Smooth muscle cell (in vitro differentiated cells): ENCODE data around the gene SLCO3A1. TPM values are rescaled to one million over a fixed set of nuclear protein-coding genes. Genes with fewer than 3 reads are reported as not detected.

Source experiments
- DNase-seq: peaks from one replicate; lab custom pipeline; 2025; ENCODE audit not compliant: unreplicated experiment; lab: John Stamatoyannopoulos, UW
- H2AFZ ChIP-seq: fragments of 200-600 bp; sonication (generic); 2 replicates; pipeline ENCODE4 v1.6.0; 2016; ENCODE audit warnings: antibody characterized with exemption, low read depth, mild to moderate bottlenecking
- H3F3A ChIP-seq: fragments of 200-600 bp; sonication (generic); 2 replicates; pipeline ENCODE4 v1.6.0; 2017; ENCODE audit warnings: antibody characterized with exemption, low read depth
- H3K27ac ChIP-seq: fragments of 200-600 bp; sonication (generic); 2 replicates; pipeline ENCODE4 v1.5.1; 2016; ENCODE audit warnings: low read depth, mild to moderate bottlenecking
- H3K27me3 ChIP-seq: fragments of 200-600 bp; sonication (generic); 2 replicates; pipeline ENCODE4 v1.6.1; 2016; ENCODE audit warnings: low read depth, mild to moderate bottlenecking
- H3K36me3 ChIP-seq: fragments of 200-600 bp; sonication (generic); 2 replicates; pipeline ENCODE4 v1.5.1; 2016; ENCODE audit warnings: low read depth
- H3K4me1 ChIP-seq: fragments of 200-600 bp; sonication (generic); 2 replicates; pipeline ENCODE4 v1.5.1; 2016; ENCODE audit warnings: low read depth
- H3K4me2 ChIP-seq: fragments of 200-600 bp; sonication (generic); 2 replicates; pipeline ENCODE4 v1.6.0; 2016; ENCODE audit warnings: mild to moderate bottlenecking
- H3K4me3 ChIP-seq: fragments of 200-600 bp; sonication (generic); 2 replicates; pipeline ENCODE4 v1.5.1; 2016; ENCODE audit warnings: mild to moderate bottlenecking
- H3K79me2 ChIP-seq: fragments of 200-600 bp; sonication (generic); 2 replicates; pipeline ENCODE4 v1.6.0; 2016; ENCODE audit warnings: low read depth, mild to moderate bottlenecking
- H3K9ac ChIP-seq: fragments of 200-600 bp; sonication (generic); 2 replicates; pipeline ENCODE4 v1.6.0; 2016; ENCODE audit warnings: low read depth
- H3K9me3 ChIP-seq: fragments of 200-600 bp; sonication (generic); replicated peaks from 2 replicates; pipeline ENCODE4 v1.5.1; 2016; ENCODE audit warnings: low read depth
- H4K20me1 ChIP-seq: fragments of 200-600 bp; sonication (generic); 2 replicates; pipeline ENCODE4 v1.6.0; 2016; ENCODE audit warnings: low read depth
- CTCF ChIP-seq: fragments of 200-600 bp; sonication (generic); IDR thresholded peaks from 2 replicates; pipeline ENCODE4 v1.5.1; 2017; ENCODE audit warnings: borderline replicate concordance, mild to moderate bottlenecking, antibody characterized with exemption; ENCODE audit not compliant: insufficient read depth, poor library complexity, severe bottlenecking
- WGBS: methylation state at CpG from one replicate; pipeline ENCODE4 v1.1.7; 2016; ENCODE audit warnings: low lambda C conversion rate; 5-methylcytosine and 5-hydroxymethylcytosine counted together
- polyA plus RNA-seq: library from polyadenylated mRNA; unstranded; fragments of >200 nt; fragmentation: Nextera tagmentation; extraction: Ambion mirVana; gene quantifications from 2 replicates; pipeline ENCODE4 v1.2.1, GENCODE V29; 2016
- total RNA-seq: library from RNA; depleted of rRNA; stranded (reverse); fragments of >200 nt; gene quantifications from 2 replicates; pipeline ENCODE4 v1.2.3, GENCODE V29; 2014

Gene SLCO3A1
- total and polyA plus RNA-seq, 2 experiments from 2014 or later = 1.3 to 12.6 TPM

- Histone ChIP-seq H3K9ac (no peak overlapping the region), H4K20me1 (no peaks in the 10 kb centered on the region), H3K27ac (no peak overlapping the region), H2AFZ (no peak overlapping the region), H3K36me3 (no peaks in the 10 kb centered on the region), H3K4me3 (no peak overlapping the region), H3F3A (no peaks in the 10 kb centered on the region), H3K9me3 (no peaks in the 10 kb centered on the region), H3K79me2 (no peaks in the 10 kb centered on the region), H3K4me2 (no peak overlapping the region), H3K27me3 (no peaks in the 10 kb centered on the region), H3K4me1 (peaks cover 12% of the 10 kb centered on the region)
- no peak for DNase-seq
- WGBS = 75% methylated on average over 6 of the region's 6 CpGs
- no peak for TF ChIP-seq CTCF
Observed at GRCh38 chr15:91944331-91944730, 90.8 kb downstream of the SLCO3A1 start.

GRCh38 chr15:91945385-91945784 is 91.9 kb downstream of the SLCO3A1 start:
- Histone ChIP-seq H3K36me3 (no peaks in the 10 kb centered on the region), H3K9ac (no peak overlapping the region), H3K27ac (no peak overlapping the region), H3K27me3 (no peaks in the 10 kb centered on the region), H3K4me3 (no peak overlapping the region), H2AFZ (no peak overlapping the region), H3F3A (no peaks in the 10 kb centered on the region), H3K4me2 (no peak overlapping the region), H3K9me3 (no peaks in the 10 kb centered on the region), H3K79me2 (no peaks in the 10 kb centered on the region), H3K4me1 (peaks cover 15% of the 10 kb centered on the region), H4K20me1 (no peaks in the 10 kb centered on the region)
- TF ChIP-seq CTCF = no peak
- no peak for DNase-seq
- 85% methylated on average over 6 of the region's 6 CpGs for WGBS

DNA sequence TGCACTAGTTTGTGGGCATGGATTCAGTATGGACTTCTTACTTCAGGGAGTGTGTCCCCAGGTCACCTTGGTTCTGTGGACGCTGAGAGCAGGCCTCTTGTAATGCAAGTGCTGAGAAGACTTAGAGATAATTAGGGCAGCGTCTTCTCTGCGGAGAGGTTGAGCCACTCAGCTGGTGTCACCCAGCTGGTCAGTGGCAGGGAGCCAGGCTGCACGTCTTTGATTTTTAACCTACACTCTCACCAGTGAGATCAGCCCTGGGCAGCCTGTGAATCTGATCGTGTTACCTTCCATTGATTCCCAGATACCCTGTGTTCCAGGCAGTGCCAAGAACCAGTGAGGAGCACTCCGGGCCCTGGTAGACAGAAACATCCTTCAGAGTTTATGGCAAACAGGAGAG is 92.6 kb downstream of the SLCO3A1 start:
- 69% methylated on average over 6 of the region's 6 CpGs for WGBS
- Histone ChIP-seq H3K9me3 (no peaks in the 10 kb centered on the region), H3K36me3 (no peaks in the 10 kb centered on the region), H4K20me1 (no peaks in the 10 kb centered on the region), H3K9ac (no peak overlapping the region), H2AFZ (no peak overlapping the region), H3K4me2 (no peak overlapping the region), H3K4me3 (no peak overlapping the region), H3K27ac (no peak overlapping the region), H3K4me1 (peaks cover 16% of the 10 kb centered on the region), H3K79me2 (no peaks in the 10 kb centered on the region), H3K27me3 (no peaks in the 10 kb centered on the region), H3F3A (no peaks in the 10 kb centered on the region)
- DNase-seq = no peak
- no peak for TF ChIP-seq CTCF

DNA sequence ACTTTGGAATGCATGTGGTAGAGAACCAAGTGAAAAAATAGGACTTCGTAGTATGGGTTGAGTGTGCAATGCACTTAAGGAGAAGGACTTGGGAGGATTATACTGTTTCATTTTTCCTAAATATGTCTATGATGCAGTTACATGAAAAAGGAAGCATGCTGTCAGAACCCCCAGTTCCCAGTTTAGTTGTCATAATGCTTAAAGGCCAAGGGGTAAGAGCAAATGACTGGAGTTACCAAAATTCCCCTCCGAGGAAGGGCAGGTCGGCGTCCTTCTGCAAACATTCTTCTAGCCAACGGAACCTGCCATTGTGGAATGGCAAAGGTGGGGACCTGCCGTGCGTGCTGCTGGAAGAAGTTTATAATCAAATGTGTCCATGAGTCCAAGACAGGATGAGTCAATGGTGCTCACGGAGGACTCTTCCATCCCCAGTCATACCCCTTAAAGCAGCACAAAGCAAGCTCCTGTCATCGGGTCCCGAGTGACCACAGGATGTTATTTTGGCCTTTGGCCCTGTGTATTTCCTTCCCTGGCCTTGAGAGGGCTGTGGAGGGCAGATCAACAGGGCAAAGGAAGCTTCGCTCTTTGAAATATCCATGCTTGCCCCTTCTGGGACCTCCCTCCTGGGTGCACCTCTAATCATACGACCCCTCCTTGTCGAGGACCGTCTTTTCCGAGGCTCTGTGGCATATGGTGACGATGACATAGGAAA is 93.2 kb downstream of the SLCO3A1 start:
- no peaks in the 10 kb centered on the region for H3K27me3 ChIP-seq
- no peak overlapping the region for H3K9ac ChIP-seq
- H3K9me3 ChIP-seq = no peaks in the 10 kb centered on the region
- no peak overlapping the region for H3K4me3 ChIP-seq
- no peaks in the 10 kb centered on the region for H3F3A ChIP-seq
- H3K79me2 ChIP-seq = no peaks in the 10 kb centered on the region
- peaks cover 16% of the 10 kb centered on the region for H3K4me1 ChIP-seq
- H3K27ac ChIP-seq = no peak overlapping the region
- H4K20me1 ChIP-seq = no peaks in the 10 kb centered on the region
- no peak overlapping the region for H3K4me2 ChIP-seq
- 84% methylated on average over 16 of the region's 16 CpGs for WGBS
- TF ChIP-seq CTCF = no peak
- DNase-seq = no peak
- no peak overlapping the region for H2AFZ ChIP-seq
- H3K36me3 ChIP-seq = no peaks in the 10 kb centered on the region
